HG03442 (cell line): Measurements from ENCODE around the gene ZBTB7A.

Experiments used
- ATAC-seq: cut with Tn5 transposase; IDR thresholded peaks from one replicate; pipeline ENCODE4 v1.9.1; 2021; ENCODE audit warnings: mild to moderate bottlenecking, moderate library complexity; ENCODE audit not compliant: unreplicated experiment

Gene ZBTB7A

DNA sequence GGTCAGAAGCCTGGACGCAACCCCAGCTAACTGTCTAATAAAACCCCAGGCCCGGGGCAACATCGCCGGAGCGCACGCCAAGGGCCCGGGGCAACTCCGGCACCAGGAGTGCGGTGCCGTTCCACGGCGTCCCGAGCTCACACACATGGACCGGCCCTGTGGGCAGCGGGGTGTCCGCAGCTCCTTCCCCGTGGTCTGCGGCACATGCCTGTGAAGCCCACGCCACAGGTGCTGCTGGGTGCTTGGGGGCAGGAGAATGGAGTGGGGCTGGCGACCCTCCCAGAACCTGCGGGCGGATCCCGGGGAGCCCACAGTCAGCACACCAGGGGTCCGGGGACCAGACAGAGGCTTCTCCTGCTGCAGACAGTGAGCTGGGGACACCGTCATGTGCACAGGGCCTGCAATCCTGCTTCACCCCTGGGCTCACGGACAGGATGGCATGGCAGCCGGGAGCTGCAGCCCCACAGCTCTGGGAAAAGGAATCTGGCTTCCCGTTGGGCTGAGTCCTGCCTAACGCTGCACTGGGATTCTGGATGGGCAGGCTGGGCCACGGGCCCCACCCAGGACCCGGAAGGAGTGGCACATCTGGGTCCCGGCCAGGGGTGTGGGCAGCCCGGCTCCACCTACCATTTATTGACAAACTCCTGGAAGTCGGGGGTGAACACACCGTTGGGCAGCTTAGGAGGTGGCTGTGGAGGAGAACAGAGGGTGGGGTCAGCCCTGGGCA lies 28.2 kb upstream of the ZBTB7A start:
- no peak for ATAC-seq

DNA sequence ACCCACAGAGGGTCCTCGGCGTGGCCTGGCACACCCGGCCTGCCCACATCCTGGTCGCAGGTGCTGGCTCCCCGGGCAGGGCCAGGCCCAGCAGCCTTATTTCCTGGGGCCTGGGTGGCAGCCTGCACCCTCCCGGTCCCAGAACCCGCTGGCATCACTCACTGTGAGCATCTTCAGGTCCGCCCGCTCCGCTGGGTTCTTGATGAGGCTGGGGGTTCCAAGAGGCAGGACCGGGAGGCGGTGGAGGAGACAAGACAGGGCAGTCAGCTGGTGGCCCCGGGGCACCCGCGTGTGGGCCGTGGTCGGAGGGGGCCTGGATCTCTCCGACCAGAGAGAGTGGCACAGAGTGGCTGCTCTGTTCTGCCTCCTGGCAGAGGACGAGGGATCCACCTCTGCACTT lies 27.6 kb upstream of the ZBTB7A start:
- ATAC-seq: no peak

DNA sequence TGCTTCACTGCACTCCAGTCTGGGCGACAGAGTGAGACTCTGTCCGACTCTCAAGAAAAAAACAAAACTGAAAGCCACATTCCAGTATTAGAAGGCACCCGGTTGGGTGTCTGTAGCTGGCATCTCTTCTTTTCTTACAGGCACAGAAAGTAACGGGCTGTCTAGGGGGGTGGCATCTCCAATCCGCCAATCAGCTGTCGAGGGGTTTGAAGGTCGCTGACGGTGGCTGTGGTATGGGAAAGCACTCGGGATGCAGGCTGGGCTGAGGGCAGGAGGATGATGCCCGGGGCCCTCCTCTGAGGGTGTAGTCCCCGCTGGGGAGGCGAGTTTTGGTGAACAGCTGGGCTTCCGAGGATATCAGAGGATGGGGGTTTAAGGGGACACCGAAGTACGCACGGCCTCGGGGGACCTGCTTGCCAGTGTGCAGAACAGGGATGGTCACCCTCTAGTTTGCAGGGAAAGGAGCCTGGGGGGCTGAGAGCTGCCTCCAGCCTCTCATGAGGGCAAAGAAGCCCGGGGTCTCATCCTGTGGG lies 27.0 kb upstream of the ZBTB7A start:
- ATAC-seq: no peak

DNA sequence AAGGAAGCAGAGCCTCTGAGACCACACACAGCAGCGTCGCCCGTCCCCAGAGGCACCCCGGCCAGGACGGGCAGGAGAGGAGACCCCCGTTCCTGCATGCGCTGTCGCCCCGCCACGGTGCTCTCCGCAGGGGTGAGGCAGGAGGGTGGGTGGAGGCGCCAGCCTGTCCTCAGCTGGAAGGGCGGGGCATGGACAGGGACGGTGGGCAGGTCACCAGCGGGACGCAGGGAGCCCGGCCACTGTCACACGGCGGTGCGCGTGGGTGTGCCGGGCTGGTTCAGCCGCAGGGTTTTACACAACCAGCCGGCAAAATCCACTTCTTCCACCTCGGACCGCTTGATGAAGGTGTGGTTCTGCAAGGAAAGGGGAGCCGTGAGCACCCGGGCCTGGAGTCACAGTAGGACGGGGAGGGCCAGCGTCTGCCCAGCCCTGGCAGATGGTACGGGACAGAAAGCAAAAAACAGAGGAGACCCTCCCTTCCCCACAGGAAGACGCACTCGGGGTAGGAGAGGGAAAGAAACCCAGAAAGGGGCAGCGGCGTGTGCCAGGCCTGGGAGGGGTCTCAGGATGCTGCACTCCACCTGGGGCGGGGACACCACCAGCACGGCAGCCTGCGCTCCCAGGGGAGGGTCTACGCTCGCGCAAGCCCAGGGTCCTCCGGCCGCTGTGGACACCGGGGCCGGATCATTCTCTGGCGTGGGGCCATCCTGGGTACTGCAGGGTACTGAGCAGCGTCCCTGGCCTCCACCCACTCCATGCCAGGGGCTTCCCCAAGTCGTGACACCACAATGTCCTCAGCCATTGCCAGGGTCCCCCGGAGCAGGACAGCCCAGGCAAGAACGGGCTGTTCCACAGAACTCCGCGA lies 23.9 kb upstream of the ZBTB7A start:
- no peak for ATAC-seq

DNA sequence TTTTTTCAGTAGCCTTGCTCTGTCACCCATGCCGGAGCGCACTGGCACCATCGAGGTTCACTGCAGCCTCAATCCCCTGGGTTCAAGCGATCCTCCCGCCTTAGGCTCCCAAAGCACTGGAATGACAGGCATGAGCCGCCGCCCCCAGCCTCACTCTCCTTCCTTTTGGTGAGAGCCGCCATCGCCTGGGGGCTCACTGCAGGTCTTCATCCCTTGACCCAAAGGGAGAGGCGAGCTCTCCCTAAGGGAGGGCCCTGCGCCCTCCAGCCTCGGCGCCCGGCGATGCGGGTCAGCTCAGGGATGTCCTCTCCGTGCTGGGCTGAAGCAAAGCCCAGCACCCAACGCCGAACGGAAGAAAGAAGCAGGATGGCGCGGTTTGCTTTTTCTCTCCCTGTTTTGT lies 23.2 kb upstream of the ZBTB7A start:
- no peak for ATAC-seq

DNA sequence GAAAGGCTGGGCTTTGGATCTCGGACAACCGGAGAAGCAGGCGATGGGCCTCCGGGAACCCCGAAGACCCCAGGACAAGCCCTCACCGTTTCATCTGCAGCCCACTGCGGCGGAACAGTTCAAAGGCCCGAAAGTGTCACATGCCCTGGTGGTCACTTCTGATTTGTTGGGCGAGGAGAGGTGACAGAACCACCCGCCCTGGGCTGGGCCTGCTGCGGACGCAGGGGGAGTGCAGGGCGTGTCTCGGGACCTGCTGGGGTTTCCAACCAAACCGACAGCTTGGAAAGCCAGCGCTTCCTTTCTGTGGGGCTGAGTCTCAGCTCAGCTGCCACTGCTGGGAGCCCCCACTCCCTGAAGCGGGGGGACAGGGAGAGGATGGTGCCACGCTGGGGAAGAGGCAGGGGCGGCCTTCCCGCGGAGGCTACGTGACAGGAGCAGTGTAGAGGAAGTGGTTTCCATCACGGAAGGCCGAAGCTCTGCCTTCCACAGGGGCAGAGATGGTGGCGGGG lies 22.8 kb upstream of the ZBTB7A start:
- no peak for ATAC-seq

DNA sequence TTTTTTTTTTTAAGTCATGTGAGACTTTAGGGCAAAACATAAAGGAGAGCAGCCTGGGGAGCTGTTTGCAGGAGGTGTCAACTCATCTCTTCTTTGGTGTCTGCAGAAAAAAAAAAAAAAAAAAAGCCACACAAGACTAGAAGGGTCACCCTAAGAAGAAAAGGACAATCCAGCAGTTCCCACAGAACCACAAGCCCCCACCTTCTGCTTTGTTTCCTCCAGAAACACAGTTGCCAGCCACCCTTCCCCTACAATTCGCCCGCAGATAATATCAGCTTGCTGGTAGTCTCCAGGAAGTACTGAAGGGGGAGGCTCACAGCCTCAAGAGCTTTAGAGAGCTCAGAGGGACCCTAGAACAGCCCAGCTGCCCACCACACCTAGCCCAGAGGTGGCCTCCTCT lies 22.3 kb upstream of the ZBTB7A start:
- ATAC-seq: no peak

DNA sequence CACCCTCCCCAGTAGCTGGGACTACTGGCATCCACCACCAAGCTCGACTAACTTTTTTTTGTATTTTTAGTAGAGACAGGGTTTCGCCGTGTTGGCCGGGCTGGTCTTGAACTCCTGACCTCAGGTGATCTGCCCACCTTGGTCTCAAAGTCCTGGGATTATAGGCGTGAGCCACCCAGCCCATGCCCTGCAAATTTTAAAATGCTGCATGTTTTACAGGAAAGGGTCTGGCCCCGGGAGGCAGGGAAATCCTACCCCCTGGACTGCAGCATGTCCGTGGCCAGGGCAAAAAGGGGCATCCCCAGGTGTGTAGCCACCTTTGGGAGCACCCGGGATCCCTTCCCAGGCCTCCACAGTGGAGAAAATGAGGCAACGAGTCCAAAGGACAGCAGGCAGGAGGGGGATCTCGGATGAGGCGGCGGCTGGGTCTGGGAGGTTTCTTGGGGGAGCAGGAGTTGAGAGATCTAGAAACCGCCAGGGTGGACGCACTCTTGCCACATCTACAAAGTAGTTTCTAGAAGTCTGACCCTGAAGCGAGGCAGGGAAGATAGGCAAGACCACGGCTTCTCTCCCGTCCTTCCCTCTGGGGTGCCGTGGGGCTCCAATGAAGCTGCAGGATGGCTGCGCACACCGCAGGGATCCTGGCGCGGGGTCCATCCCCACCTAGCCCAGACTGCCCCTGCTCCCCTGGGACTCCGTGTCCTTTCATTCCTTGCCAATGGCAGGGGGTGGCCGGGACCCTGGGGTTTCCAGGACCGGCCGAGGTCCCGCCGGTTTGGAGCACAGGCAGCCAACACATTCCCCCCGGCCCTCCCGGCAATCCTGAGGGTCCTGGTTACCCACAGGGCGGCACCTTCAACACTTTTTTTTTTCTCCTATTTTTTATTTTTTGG lies 21.3 kb upstream of the ZBTB7A start:
- ATAC-seq: no peak

DNA sequence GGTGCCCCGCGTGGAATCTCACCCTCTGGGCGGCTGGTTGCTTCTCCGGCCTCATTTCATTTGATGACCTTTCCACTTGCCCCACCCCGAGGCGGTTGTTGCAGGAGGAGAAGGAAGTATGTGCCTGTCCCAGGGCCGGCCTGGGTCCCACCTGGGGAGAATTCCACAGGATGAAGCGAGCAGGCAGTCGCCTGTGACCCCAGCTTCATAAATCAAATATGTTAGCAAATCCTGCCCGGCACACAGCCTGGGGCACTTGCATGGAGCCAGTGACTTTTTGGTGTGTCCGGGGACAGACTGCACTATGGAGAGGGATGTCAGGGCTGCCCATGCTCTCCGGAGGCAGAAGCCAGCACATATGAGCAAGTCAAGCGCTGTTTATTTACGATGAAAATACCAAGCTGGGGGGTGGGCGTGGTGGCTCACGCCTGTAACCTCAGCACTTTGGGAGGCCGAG lies 19.7 kb upstream of the ZBTB7A start:
- ATAC-seq: no peak

DNA sequence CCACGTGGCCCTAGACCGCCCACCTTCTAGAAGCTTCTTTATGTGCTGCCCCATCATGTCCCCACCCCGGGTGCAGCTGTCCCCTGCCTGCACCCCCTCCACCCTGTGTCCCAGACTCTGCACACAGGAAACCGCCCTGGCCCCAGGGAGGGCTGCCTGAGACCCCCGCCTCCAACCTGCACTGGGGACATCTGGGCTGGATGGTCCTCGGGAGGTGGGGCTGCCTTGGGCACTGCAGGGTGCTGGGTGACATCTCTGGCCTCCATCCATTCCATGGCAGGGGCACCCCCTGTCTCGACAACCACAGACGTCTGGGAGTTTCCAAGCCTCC lies 17.8 kb upstream of the ZBTB7A start:
- no peak for ATAC-seq

DNA sequence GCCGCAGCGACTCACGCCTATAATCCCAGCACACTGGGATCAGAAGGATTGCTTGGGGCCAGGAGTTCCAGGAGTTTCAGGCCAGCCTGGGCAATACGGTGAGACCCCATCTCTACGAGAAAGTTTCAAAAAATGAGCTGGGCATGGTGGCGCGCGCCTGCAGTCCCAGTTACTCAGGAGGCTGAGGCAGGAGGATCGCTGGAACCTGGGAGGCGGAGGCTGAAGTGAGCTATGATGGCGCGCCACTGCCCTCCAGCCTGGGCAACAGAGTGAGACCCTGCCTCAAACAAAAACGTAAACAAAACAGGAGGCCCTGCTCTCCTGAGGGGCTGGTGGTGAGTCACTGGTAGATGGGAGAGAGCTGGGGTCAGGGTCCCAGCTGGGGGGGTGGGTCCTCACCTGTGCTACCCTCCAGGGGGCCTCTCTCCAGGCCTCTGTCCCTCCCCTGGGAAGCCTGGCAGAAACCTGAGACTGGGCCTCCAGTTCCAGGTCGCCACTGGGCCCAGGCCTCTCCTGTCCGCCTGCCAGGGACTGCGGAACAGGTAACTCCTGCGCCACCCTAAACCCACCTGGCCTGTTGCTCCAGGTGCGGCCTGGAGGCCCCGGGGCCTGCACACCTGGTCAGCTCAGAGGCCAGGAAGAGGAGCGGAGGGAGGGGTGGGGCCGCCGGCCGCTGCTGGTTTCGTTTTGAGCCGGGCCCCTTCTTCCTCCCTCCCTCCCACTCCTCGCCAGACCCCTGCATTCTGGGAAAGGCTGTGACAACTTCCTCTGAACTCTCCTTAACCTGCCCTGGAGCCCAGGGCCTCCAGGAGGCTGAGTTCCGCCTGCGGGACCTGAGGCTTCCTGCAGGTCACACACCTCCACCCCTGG lies 17.2 kb upstream of the ZBTB7A start:
- ATAC-seq: no peak

DNA sequence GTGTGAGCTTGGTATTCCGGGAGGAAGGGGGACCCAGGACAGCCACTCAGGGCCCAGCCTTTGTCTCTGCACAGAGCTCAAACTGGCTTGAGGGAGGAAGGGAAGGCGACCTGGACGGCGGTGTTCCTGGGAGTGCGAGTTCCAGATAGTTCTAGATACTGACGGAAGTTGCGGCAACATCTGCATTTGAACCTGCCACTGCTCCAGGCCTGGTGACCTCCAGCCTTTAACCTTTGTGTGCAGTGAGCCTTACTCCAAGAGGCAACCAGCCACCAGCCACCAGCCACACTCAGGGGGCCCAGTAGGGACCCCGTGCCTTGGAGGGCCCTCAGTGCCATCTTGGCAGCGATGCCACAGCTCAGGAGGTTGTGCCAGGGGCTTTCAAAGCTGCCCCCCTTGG lies 15.5 kb upstream of the ZBTB7A start:
- no peak for ATAC-seq

DNA sequence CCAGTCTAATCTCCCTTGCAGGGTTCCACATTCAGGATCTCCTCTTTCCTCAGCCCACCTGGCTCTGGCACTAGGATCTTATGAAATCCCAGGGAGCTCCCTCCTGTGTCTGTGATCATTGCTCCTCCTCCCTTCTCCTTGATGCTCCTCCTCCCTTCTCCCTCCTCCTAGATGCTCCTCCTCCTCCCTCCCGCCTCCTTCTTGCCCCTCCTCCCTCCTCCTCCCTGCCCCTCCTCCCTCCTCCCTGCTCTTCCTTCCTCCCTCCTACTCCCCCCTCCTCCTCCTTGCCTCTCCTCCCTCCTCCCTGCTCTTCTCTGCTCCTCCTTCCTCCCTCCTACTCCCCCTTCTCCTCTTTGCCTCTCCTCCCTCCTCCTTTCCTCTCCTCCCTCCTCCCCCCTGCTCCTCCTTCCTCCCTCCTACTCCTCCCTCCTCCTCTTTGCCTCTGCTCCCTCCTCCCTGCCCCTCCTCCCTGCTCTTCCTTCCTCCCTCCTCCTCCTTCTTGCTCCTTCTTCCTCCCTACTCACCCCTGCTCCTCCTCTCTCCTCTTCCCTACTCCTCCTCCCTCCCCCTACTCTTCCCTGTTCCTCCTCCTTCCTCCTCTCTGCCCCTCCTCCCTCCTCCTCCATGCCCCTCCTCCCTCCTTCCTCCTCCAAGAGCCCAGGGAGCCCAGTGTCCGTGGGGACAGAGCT lies 14.9 kb upstream of the ZBTB7A start:
- no peak for ATAC-seq

DNA sequence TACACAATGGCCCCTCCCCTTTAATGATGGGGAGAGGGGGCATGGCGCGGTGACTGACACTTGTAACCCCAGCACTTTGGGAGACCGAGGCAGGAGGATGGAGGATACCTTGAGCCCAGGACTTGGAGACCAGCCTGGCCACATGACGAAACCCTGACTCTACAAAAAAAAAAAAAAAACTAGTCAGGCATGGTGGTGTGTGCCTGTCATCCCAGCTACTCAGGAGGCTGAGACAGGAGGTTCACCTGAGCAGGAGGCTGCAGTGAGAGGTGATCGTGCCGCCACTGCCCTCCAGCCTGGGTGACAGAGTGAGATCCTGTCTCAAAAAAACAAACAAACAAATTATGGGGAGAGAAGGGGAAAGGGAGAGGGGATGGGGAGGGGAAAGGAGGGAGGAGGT lies 13.8 kb upstream of the ZBTB7A start:
- ATAC-seq: no peak

DNA sequence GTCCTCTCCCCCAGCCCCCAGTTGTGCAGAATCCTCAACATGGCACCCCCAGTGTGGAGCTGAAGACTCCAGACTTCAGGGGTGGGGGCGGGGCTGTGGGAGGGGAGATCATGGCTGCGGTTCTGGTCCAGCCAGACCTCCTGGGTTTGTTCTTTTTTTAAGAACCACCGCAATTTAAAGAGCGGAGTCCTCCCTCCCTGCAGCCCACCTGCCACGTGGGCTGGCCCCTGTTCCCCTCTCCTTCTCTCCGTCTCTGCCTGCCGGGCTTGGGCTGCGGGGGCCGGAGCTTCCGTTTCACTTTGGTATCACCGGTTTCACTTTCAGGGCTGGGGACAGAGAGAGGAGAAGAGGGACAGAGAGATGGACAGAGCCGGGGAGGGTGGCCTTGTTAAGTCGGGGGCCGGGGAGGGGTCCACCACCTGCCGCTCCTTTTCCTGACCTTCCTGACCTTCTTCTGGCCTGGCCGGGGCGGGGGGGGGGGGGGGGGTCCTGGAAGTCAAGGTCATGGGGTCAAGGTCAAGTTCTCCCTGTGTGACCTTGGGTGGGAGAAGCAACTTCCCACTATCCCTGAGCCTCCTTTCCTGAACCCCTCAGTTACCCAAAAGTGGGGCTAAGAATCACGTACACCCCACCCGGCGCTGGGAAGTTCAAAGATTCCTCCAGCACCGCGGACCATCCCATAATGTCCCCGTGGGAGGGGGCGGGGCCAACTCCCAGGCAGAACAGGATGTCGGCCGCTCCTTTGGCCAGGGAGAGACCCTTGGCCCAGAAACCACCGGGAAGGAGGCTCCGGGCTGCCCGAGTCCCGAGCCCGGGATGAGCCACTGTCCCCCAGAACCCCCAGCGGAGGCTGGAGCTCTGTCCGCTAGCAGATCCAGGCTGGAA lies 11.3 kb upstream of the ZBTB7A start:
- ATAC-seq: no peak

DNA sequence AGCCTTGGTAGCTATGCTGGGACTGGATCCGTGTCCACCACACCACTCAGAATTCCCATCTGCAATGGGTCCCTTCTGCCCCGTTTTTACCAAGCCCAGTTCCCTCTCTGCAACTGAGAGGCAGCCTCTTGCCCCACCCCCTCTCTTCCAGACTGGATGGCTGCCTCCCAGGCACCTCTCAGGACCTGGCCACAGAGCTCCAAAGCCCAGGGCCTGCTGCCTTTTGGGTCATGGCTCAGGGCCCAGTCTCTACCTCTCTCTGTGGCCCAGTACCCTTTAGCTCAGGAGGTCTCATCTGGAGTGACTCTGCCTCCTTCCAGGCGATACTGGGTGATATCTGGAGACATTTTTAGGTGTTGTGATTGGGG lies 10.3 kb upstream of the ZBTB7A start:
- no peak for ATAC-seq

DNA sequence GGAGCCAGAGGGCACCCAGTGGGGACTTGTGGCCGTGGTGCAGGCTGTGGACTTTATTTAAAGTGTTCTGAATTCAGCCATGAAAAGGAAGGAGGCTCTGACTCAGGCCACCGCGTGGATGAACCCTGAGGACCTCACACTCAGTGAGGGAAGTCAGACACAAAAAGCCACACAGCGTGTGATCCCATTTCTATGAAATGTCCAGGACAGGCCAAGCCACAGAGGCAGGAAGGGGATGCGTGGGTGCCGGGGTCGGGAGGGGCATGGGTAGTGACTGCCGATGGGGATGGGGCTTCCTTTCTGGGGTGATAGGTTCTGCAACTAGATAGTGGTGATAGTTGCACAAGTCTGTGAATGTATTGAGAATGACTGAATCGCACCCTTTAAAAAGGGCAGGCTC lies 8.7 kb upstream of the ZBTB7A start:
- ATAC-seq: no peak

DNA sequence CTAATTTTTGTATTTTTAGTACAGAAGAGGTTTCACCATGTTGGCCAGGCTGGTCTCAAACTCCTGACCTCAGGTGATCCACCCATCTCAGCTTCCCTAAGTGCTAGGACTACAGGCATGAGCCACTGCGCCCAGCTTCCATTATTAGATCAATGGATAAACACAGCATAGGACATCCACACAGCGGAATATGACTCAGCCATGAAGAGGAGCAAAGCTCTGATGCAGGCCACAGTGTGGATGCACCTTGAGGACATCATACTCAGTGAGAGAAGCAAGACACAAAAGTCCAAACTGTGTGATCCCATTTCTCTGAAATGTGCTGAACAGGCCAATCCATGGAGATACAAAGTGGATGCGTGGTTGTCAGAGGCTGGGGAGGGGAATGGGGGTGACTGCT lies 4.9 kb upstream of the ZBTB7A start:
- ATAC-seq: no peak
